Duodenal mucosa (tissue), 2 donors: ENCODE measurements around the gene PFKFB3.
A peak's percentile ranks its signal among the peaks of the same experiment; 100 is the strongest.

Source experiments
- H3K27ac ChIP-seq: one replicate; pipeline ENCODE4 v1.7.0; 2013; ENCODE audit warnings: low read depth, low read length
- H3K27me3 ChIP-seq, 2 donors: one replicate each; pipeline ENCODE4 v1.7.0; 2013; ENCODE audit warnings: low read length in 2 of 2, control low read depth in 1 of 2; ENCODE audit not compliant: insufficient read depth in 2 of 2, control insufficient read depth in 1 of 2
- H3K36me3 ChIP-seq, 2 donors: one replicate each; pipeline ENCODE4 v1.7.0; 2013; ENCODE audit warnings: low read length in 2 of 2, control low read depth in 1 of 2; ENCODE audit not compliant: insufficient read depth in 2 of 2, control insufficient read depth in 1 of 2
- H3K4me1 ChIP-seq, 2 donors: one replicate each; pipeline ENCODE4 v1.7.0; 2013; ENCODE audit warnings: low read length in 2 of 2, control low read depth in 1 of 2; ENCODE audit not compliant: insufficient read depth in 2 of 2, control insufficient read depth in 1 of 2
- H3K4me3 ChIP-seq, 2 donors: one replicate each; pipeline ENCODE4 v1.7.0; 2013; ENCODE audit warnings: low read length in 2 of 2, low read depth in 1 of 2
- H3K9ac ChIP-seq, 2 donors: one replicate each; pipeline ENCODE4 v1.7.0; 2013; ENCODE audit warnings: low read length in 2 of 2, low read depth in 1 of 2
- H3K9me3 ChIP-seq, 2 donors: one replicate each; pipeline ENCODE4 v1.7.0; 2013; ENCODE audit warnings: low read length in 2 of 2, control low read depth in 1 of 2; ENCODE audit not compliant: control insufficient read depth in 1 of 2

PFKFB3 gene

GRCh38 chr10:6297522-6297921 lies 94.8 kb downstream of the PFKFB3 start:
- no peak overlapping the region for H3K27ac ChIP-seq
- no peaks in the 10 kb centered on the region for H3K27me3 ChIP-seq
- no peaks in the 10 kb centered on the region for H3K36me3 ChIP-seq
- H3K9ac ChIP-seq, result no peak overlapping the region
- H3K4me1 ChIP-seq, result peaks cover 41 to 51% of the 10 kb centered on the region in 2 donors
- H3K9me3 ChIP-seq, result no peaks in the 10 kb centered on the region
- no peak overlapping the region for H3K4me3 ChIP-seq

GRCh38 chr10:6297951-6298381 lies 95.2 kb downstream of the PFKFB3 start:
- H3K4me3 ChIP-seq, result no peak overlapping the region
- H3K27ac ChIP-seq, result no peak overlapping the region
- no peaks in the 10 kb centered on the region for H3K9me3 ChIP-seq
- peaks cover 41 to 51% of the 10 kb centered on the region in 2 donors for H3K4me1 ChIP-seq
- no peak overlapping the region for H3K9ac ChIP-seq
- H3K36me3 ChIP-seq, result no peaks in the 10 kb centered on the region
- H3K27me3 ChIP-seq, result no peaks in the 10 kb centered on the region

GRCh38 chr10:6298428-6298827 lies 95.7 kb downstream of the PFKFB3 start:
- Histone ChIP-seq H3K9ac (no peak overlapping the region), H3K9me3 (no peaks in the 10 kb centered on the region), H3K36me3 (no peaks in the 10 kb centered on the region), H3K27me3 (no peaks in the 10 kb centered on the region), H3K27ac (peak overlapping the region; percentile 48), H3K4me3 (no peak overlapping the region), H3K4me1 (peaks cover 41 to 51% of the 10 kb centered on the region in 2 donors)

- Histone ChIP-seq H3K27ac (no peak overlapping the region), H3K27me3 (no peaks in the 10 kb centered on the region), H3K36me3 (no peaks in the 10 kb centered on the region), H3K4me1 (peaks cover 41 to 51% of the 10 kb centered on the region in 2 donors), H3K9me3 (no peaks in the 10 kb centered on the region), H3K9ac (no peak overlapping the region), H3K4me3 (no peak overlapping the region)
Observed at GRCh38 chr10:6299234-6299633, 96.5 kb downstream of the PFKFB3 start.

- H3K27me3 ChIP-seq, result no peaks in the 10 kb centered on the region
- H3K27ac ChIP-seq, result peak overlapping the region; percentile 34
- no peak overlapping the region for H3K9ac ChIP-seq
- no peak overlapping the region for H3K4me3 ChIP-seq
- no peaks in the 10 kb centered on the region for H3K36me3 ChIP-seq
- no peaks in the 10 kb centered on the region for H3K9me3 ChIP-seq
- H3K4me1 ChIP-seq, result peaks cover 41 to 51% of the 10 kb centered on the region in 2 donors
Observed at GRCh38 chr10:6299743-6300105, 97.0 kb downstream of the PFKFB3 start.

- H3K36me3 ChIP-seq, result no peaks in the 10 kb centered on the region
- H3K4me3 ChIP-seq, result peak overlapping the region in 1 of 2 donors; percentile 9
- no peaks in the 10 kb centered on the region for H3K9me3 ChIP-seq
- peak overlapping the region; percentile 15 for H3K27ac ChIP-seq
- H3K9ac ChIP-seq, result no peak overlapping the region
- no peaks in the 10 kb centered on the region for H3K27me3 ChIP-seq
- H3K4me1 ChIP-seq, result peaks cover 41 to 51% of the 10 kb centered on the region in 2 donors
Observed at GRCh38 chr10:6300106-6300783, 97.5 kb downstream of the PFKFB3 start.

- H3K9ac ChIP-seq, result no peak overlapping the region
- no peak overlapping the region for H3K27ac ChIP-seq
- H3K4me3 ChIP-seq, result peak overlapping the region; percentile 1 to 9
- peaks cover 41 to 47% of the 10 kb centered on the region in 2 donors for H3K4me1 ChIP-seq
- no peaks in the 10 kb centered on the region for H3K36me3 ChIP-seq
- no peaks in the 10 kb centered on the region for H3K27me3 ChIP-seq
- no peaks in the 10 kb centered on the region for H3K9me3 ChIP-seq
Observed at GRCh38 chr10:6300784-6301460, 98.2 kb downstream of the PFKFB3 start.

- Histone ChIP-seq H3K36me3 (no peaks in the 10 kb centered on the region), H3K4me3 (peak overlapping the region in 1 of 2 donors; percentile 1), H3K27me3 (no peaks in the 10 kb centered on the region), H3K27ac (no peak overlapping the region), H3K9ac (no peak overlapping the region), H3K4me1 (peaks cover 41 to 47% of the 10 kb centered on the region in 2 donors), H3K9me3 (peaks cover 0 to under 1% of the 10 kb centered on the region in 2 donors)
Observed at GRCh38 chr10:6301488-6302075, 98.8 kb downstream of the PFKFB3 start.
